Testis (tissue), 2 donors: ENCODE results near the gene NT5E.

Experiments used
- CTCF ChIP-seq, 3 experiments: fragments of 450-650 bp in 2 of 3; fragments of 200-600 bp in 1 of 3; sonication (generic) in 1 of 3; IDR thresholded peaks; one replicate each; pipeline ENCODE4 v1.5.1; 2016 to 2019; ENCODE audit warnings: antibody characterized with exemption in 3 of 3, mild to moderate bottlenecking in 2 of 3, moderate library complexity in 1 of 3
- POLR2A ChIP-seq: fragments of 450-650 bp; IDR thresholded peaks from one replicate; pipeline ENCODE4 v1.6.1; 2017; ENCODE audit warnings: antibody characterized with exemption, mild to moderate bottlenecking, moderate library complexity

GRCh38 chr6:85431271-85431670 is 18.6 kb upstream of the NT5E start:
- no peak for TF ChIP-seq CTCF (IDR thresholded peaks at IDR 0.05)
- TF ChIP-seq POLR2A, result no peak
